ENCODE results near the gene ANKRD22.

DNA sequence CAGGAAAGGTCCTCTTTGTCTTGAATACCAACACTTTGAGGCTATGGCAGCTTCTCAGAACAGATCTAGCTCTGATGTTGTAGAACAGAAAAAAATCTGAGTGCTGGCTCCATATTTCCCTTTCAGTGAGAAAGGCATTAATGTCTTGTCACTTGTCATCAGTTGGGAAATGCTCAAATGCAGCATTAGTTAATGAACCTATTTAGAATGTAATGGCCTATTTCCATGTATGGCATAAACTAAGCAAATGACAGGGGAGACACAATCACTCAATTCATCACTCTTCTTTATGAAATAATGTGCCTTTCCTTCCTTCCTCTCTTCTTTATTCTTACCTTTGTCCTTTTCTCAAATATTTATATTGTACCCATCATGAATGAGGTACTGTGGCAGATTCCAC is 23.4 kb upstream of the ANKRD22 start:
- TF ChIP-seq, protein P1, sequence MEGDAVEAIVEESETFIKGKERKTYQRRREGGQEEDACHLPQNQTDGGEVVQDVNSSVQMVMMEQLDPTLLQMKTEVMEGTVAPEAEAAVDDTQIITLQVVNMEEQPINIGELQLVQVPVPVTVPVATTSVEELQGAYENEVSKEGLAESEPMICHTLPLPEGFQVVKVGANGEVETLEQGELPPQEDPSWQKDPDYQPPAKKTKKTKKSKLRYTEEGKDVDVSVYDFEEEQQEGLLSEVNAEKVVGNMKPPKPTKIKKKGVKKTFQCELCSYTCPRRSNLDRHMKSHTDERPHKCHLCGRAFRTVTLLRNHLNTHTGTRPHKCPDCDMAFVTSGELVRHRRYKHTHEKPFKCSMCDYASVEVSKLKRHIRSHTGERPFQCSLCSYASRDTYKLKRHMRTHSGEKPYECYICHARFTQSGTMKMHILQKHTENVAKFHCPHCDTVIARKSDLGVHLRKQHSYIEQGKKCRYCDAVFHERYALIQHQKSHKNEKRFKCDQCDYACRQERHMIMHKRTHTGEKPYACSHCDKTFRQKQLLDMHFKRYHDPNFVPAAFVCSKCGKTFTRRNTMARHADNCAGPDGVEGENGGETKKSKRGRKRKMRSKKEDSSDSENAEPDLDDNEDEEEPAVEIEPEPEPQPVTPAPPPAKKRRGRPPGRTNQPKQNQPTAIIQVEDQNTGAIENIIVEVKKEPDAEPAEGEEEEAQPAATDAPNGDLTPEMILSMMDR (IDR thresholded peaks at IDR 0.05), result no peak
- no peak for TF ChIP-seq POLR2AphosphoS5 (IDR thresholded peaks at IDR 0.05)
- no peak for TF ChIP-seq POLR2A (IDR thresholded peaks at IDR 0.05)

Data from sigmoid colon (tissue), 4 donors.